Stimulated activated CD8-positive, alpha-beta memory T cell treated with anti-CD3 and anti-CD28 coated beads, Interleukin-2, amount 100 ng/mL, for 48 hours (primary cell): ENCODE data around the gene SCN7A.
"Not testable (repeated sequence)": the region's sequence is repeated elsewhere in the genome, so short reads cannot be mapped to it uniquely, and the experiment has no call there.

ENCODE experiments used
- DNase-seq, 2 donors: peaks; one replicate each; pipeline ENCODE4 v3.0.0-alpha.2; 2020; ENCODE audit warnings: low read depth in 2 of 2

Gene SCN7A

DNA sequence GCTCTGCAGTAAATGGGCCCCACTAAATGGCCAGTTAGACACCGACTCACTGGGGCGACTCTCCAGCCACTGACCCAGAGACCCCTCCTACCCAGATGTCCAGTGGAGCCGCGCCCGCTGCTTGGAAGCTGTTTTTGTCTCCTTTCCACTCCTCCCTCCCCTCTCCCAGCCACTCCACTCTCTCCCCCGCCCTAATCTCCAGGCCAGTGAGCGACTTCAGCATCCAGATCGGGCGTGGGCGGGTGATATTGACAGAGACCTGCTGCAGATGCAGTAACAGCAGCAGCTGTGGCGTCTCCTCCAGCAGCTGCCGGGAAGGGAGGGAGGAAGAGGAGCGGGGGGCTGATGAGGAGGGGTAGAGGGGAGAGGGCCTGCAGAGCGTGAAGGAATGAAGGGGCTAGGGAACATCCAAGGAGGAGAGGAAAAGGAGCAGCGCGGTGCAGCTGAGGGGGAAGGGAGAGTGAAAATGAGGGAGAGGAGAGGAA lies at the start of gene SCN7A:
SCN7A (minus strand) TSS at position 110 of the 485 bp plus-strand sequence. CDS start 16,553 bp downstream, outside the sequence.
- no peak for DNase-seq

DNA sequence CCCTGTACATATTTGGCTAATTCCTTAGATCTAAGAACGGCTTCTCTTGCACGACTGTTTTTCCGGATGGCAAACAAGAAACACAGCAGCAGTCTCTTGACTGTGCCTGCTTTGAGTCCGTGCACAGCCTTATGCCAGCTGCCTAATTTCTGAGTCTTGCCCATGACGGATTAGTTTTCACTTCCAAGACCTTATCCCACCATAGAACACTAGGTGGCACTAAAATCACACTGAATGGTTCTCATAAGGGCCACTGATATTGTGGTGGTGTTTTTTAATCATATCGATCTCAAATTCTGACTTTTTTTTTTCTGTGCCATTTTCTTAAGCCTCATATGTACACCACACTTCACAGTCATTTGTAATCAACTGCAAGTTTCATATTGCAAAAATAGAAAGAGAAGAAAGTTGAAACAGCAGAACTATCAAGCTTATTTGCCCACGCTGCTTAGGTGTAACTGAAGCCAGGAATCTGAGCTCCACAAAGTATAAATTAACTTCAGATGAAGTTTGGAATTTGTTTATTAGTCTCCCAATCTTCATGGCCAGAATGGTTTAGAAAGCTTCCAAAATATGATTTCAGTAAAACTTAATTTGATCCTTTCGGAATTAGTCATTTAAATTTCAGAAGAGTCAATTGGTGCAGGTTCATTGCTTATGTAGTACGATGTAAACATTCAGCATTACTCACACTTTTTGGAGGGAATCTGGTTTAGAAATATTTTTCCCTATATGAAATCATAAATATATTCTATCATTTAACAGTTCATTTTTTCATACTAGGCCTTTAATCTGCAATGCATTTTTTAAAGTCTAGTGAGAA lies 45.5 kb upstream of the SCN7A start:
- no peak for DNase-seq

DNA sequence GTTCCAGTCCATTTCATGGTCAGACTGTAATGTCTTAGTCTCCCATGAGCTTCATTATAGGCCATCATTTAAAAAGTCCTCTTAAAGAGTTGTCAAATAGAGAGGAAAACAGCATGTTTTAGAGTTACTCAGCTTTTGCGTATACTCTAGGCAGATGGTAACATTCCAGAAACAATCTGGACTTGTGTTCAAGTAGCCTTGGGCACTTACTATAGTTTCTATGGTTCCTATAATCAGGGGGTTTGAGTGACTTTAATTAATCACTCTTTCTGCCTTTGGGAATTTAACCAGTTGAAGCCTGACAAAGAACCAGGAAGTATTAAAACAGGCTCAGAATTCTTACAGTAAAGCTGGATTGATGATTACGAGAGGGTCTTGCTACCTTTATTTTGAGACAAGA lies 42.1 kb upstream of the SCN7A start:
- no peak for DNase-seq

DNA sequence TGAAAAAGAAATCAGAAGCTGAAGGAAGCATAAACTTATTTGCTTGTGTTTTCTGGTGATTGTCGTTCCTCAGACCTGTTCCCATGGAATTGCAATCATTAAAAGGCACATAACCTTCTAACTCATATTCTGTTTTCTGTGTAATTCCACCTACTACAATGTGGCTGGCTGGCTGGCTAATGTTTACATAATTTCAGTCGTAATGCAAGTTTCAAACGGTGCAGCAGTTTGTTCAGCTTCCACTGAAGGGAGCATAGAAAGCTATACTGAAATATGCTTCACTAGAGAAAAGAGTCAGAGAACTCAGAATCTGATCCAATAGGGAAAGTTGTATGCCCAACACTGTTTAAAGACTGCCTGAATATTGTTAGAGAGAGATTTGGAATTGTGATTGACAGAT lies 27.1 kb upstream of the SCN7A start:
- DNase-seq = no peak

DNA sequence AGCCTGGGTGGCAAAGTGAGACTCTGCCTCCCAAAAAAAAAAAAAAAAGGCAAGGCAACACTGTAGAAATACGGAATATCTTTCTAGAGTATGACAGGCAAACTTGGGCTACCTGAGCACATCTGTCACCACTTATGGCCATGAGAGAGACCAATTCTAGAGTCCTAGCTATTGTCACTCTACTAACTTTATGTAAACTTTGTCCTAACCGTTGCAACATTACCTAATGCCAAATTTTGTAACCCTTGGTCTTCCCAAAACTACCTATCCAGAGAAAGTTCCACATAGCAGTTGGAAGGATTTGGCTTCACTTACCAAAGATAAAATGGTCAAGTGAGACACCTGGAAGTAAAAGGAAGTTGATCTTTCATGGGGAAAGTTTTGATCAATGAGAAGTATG lies 26.6 kb upstream of the SCN7A start:
- DNase-seq = no peak

DNA sequence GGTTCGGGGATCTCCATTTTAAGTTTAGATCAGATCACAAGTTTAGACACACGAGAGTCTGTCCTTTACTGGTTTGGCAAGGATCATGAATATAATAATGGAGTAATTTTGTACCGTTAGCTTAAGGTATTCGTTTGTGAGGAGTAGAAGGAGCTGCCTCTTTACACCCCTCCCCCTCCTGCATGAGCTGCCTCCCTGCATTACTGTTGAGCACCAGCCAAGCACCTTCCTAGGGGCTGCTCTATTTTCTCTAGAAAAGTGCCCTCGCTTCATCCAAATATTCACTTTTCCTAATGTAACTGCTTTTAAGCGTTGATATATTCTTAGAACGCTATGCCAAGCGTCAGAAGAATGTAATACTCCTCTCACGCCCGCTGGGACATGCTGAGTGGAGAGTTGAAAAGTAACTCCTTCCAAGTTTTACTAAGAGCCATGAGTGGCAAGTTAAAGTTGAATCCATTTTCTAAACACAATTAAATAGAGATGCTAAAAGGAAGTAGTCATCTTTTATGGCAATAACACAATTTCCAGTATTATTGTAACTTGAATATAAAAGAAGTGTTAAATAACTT lies 25.4 kb upstream of the SCN7A start:
- DNase-seq = no peak

DNA sequence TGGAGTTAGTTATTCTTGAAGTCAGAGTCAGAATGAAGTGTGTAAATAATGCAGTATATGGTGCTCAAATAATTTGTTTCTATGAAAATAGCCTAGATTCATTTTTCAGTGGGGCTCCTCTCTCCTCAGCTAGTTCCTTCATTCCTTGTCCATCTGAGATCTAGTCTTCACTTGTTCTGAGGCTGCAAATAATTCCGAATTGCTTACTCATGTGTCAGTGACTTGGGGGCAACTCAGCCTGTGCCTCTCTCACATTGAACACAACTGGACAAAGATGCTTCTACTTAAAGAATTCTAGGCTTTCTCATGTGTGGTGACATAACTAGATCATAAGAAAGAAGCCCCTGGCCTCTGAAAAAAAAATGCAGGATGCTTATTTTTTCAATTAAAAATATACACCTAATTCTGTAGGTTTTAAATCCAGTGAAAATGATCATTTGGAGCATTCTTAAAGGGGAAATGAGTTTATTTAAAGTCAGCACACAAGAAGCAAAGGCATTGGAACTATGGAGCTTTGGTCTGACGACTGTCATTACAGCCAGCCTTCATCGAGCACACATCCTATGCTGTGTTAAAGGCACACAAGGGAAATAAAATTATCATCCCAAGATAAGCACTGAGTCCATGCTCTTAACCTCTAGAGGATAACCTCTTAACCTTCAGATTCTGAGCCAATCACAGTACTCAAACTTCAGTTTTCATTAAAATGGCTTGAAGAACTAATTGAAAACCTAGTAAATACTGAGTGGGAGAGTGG lies 24.8 kb upstream of the SCN7A start:
- DNase-seq = no peak

DNA sequence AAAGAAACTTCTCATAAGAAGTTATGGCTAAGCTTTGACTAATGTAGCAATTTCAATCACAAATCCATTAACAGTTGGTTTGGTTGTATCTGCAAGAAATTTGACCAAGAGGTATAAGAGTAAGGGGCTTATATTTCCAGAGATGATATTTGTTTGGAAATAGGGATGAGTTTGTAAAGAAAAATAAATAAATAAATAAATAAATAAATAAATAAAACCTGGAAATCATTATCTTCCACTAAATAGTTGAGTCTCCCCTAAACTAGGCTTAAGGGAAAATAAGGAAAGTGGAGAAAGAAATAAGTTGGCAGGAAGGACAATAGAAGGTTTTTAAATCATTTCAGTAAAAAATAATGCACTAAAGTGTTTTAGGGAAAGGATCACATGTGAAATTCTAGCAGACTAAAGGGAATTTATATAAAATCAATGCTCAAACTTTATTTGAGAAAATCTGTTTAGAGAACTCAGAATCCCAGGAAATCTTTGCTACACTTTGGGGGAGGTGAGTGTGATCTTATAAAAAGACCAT lies 23.5 kb upstream of the SCN7A start:
- DNase-seq = no peak

DNA sequence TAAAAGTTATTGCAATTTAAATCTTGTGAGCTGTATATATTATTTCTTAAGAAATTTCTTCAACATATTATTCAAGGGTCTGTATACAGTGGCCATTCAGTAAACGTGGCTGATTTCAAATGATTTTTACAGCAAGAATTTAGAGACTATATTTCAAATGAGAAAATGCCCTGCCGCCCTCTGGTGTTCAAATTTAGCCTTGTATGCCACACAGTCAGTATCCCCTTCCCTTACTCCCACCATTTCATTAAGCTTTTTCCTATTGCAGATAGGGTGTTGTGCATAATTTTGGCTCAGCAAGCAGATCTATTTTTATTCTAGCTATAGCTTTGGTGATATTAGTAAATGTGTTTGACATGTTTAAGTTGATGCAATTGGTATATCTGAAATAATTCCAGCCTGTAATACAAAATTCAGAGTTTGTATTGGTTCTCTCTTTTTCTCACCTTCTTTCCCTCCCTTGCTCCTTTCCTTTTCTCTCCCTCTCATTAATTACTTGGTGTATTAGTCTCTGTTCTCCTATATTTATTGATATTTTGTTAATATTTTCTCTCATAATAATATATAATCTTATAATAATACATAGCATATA lies 22.8 kb upstream of the SCN7A start:
- DNase-seq = no peak

DNA sequence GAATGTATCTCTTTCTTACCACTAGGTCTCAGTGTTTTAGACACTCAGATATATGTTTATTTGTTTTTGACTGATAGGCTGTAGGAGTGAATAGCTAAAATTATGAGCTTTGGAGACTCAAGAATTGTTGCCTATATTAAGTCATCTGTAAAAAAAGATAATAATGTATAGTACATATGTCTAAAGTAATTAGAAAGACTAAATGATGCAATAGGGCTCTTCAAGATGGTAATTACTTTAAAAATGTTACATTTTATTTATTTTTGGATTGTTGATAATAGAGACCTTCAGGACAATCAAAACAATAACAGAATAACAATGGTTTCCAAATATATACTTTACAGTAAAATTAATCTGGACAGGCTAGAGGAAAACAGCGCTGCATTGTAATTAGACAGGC lies 19.9 kb upstream of the SCN7A start:
- DNase-seq = no peak

DNA sequence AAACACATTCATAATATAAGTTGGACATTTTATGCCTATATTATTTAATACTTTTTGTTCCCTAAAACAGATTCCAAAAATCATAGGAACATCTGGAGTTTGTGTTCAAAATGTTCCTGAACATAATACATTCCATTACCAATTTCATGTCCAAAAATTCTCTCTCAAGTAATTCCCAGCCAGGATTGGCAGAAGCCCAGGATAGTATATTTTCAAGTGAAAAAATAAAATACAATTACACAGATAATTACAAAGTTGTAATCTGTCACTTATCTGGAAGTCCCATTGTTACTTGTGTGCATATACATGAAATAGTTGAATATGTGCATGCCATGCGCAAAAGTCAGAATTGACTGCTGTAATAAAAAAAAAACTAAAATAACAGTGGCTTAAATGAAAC lies 5.2 kb upstream of the SCN7A start:
- no peak for DNase-seq

DNA sequence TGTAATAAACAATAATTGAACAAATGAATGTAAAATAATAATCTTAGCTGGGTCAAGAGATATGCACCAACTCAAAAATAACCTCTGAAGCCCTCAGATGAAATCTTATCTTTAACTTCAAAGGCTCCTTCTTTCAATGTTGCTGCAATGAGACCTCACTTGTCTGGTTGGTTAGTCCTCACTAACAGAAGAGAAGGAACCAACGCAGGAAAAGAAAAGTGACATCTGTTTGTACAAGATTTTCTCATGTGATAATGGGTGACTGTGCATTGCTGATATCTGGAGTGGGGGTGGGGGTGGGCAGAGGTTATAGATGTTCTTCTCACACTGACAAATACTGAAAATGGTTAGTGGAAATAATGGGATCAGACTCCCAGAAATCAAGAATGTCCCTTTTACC lies 2.6 kb downstream of the SCN7A start:
- no peak for DNase-seq

DNA sequence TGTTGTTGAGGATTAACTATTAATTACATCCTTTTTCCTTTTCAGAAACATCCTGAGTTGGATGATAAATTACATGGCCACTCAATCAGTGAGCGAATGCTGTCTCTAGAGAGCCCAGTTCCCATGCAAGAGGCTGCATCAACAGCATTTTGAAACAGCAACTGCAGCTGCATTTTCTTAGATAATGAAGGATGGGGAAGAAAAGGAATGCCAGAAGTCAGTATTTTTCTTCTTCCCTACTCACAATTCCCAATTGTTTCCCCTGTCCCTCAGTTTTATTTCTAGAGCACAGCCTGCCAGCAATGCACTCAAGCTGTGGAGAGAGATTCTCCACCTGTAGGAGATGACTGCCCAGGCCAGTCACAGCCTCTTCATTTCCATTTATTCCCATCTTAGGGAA lies 6.9 kb downstream of the SCN7A start:
- DNase-seq = no peak

DNA sequence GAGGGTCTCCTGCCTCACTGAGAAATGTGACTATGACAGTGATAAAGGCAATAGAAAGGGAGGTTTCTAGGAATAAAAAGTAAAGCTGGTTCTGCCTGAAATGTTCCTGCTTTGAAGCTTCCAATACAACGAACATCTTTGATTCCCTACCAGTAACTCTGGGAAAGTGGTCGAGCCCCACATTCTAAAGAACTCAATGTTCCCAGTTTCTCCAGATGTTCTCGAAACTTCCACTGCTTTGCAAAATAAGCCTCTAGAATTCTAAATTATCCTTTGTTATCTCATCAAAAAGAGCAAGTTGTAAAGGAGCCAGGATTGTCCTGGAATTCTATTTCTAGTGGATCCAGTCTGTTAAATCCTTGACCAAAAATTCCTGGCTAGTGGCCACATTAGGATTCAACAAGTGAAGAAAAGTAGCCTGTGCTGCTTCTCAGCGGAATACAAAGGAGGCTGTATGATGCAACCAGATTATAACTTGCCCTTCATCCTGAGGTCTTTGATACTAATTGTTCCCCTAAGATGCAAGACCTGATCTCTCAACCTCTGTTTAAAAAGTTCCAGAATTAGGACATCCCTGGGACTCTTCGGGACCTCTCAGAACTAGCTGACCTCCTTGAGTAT lies 8.4 kb downstream of the SCN7A start:
- DNase-seq = no peak

DNA sequence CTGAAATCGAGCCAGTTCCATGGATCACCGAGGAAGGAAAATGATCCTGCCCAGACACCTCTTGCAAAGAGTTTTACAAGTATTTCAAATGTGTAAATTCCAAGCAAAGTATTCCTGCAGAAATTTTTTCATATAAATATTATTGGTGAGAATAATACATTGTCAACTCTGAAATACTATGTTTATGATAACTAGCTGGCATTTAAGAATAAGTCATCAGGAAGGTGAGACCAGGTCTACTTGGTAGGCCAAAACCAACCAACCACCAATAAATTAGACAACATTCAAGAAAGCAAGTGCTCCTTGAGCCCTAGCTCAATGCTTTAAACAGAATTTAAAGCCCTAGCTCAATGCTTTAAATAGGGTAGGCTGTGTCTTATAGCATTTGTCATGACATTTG lies 21.7 kb downstream of the SCN7A start:
- DNase-seq = no peak

DNA sequence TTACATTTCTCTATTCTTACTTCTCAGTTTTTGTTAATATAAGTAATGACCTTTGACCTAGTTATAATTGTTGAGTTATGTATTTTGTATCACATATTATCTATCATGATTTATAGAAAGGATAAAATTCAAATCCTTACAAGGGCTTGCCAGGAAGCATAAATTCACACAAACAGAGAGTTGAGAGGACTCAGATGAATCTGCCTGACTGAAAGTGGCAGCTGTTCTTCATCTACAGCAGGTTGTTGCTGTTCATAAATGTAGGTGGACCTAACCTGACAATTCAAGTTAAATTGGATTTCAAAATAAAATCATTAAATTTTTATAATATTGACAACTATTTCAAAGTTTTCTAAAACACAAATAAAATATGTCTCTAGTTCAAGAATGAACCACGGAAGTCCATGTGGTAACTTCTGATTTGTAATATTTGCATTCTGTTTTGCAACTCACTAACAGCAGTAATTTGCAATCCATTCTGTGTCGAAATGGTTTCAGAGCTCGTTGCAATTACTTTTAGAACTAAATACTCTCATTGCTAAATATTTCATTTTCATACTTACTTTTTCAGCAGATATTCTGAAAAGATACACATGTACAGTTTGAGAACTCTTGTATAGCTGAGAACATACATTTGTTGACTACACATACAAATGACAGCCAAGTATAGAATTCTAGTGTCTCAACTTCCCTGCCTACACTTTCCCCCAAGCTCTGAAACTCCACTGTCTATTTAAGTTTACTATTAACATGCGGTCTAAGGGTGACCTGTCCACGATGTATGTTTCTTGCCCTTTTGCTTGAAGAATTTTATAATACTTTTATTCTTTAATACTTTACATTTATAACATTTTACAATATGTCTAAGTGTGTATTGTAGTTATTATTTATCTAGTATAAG lies 25.7 kb downstream of the SCN7A start:
- DNase-seq = no peak

DNA sequence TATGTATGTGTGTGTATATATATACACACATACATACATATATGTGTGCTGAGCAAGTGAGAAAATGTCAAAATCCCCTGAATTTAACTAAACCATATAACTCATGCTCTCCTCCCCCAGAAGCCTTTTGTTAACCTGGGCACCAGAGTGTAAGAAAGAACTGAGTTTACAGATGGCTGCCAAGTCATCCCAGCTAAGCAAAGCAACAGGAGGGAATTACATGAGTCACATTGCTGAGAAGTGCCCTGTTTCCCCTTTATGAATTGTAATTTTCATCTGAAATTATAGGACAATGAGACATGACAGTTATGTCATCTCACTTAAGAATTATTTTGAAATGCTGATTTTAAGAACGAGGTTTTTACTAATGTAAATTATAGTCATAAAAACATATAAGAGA lies 29.9 kb downstream of the SCN7A start:
- DNase-seq = no peak

DNA sequence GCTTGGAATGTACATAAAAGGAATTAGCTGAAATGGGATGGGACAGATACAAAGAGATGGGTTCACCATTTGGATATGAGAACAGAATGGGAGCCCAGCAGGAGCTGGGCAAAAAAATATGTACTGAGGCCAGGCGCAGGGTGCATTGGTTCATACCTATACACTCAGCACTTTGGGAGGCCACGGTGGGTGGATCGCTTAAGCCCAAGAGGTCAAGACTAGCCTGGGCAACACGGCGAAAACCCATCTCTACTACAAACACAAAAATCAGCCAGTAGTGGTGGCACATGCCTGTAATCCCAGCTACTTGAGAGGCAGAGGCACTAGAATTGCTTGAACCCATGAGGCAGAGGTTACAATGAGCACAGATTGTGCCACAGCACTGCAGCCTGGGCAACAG lies 30.4 kb downstream of the SCN7A start:
- DNase-seq = no peak

DNA sequence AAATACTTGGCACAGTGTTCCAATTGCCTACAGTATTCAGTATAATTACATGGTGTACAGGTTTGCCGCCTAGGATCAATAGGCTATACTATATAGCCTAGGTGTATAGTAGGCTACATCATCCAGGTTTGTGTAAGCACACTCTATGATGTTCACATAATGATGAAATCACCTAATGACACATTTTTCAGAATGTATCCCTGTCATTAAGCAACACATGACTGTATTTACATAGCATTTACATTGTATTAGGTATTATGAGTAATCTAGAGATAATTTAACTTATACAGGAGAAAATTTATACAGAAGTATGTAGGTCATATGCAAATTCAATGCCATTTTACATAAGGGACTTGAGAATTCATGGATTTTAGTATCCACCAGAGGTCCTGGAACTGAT lies 35.4 kb downstream of the SCN7A start:
- no peak for DNase-seq

DNA sequence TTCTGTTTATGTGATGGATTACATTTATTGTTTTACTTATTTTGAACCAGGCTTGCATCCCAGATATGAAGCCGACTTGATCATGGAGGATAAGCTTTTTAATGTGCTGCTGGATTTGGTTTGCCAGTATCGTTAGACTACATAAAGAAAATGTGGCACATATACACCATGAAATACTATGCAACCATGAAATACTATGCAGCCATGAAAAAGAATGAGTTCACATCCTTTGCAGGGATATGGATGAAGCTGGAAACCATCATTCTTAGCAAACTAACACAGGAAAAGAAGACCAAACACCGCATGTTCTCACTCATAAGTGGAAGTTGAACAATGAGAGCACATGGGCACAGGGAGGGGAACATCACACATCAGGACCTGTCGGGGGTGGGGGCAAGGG lies 38.2 kb downstream of the SCN7A start:
- not testable (repeated sequence) for DNase-seq
